SIG-M5 treated with dmso at 0.1 percent for 504 hours (cell line): ENCODE results near the gene PCNT.

Experiments
- DNase-seq: peaks from one replicate; lab custom pipeline; 2025; ENCODE audit not compliant: unreplicated experiment; lab: John Stamatoyannopoulos, UW

PCNT gene

DNA sequence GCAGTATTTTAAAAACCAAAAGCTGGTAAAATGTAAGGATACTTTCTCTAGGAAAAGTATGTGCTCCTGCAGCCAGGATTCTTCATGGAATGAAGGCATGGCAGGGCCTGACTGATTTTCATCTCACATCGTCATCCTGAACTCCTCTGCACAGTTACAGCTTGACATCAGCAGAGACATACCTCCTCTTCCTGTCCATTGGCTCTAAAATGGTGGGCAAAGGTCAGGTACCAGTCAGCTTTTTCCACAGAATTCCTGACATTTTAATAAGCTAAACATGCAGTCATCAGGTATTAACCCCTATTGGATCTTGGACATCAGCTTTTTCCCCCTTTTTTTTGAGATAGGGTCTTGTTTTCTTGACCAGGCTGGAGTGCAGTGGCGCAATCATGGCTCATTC is 5.8 kb downstream of the PCNT start:
- no peak for DNase-seq

DNA sequence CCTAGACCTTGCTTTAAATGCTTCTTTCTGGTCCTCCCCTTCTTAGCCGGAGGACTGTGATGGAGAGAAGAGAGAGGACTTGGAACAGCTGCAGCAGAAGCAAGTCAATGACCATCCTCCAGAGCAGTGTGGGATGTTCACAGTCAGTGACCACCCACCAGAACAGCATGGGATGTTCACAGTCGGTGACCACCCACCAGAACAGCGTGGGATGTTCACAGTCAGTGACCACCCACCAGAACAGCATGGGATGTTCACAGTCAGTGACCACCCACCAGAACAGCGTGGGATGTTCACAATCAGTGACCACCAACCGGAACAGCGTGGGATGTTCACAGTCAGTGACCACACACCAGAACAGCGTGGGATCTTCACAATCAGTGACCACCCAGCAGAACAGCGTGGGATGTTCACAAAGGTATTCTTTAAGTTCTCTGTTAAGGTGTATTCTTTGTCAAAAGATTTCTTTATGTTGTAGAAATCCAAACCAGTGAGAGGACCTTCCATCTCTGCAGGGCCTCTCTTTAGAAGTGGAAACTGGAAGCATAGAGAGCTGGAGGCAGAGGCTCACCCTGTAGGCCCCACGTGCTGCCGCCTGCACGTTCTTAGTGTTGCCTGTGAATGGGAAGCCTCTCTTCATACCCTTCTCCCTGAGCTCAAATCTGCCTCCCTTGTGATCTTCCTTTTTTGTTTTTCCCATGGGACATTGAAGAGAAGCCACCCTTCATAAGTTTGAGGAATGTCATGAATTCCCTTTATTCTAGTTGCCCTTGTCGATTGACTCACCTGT is 10.6 kb downstream of the PCNT start:
- no peak for DNase-seq

DNA sequence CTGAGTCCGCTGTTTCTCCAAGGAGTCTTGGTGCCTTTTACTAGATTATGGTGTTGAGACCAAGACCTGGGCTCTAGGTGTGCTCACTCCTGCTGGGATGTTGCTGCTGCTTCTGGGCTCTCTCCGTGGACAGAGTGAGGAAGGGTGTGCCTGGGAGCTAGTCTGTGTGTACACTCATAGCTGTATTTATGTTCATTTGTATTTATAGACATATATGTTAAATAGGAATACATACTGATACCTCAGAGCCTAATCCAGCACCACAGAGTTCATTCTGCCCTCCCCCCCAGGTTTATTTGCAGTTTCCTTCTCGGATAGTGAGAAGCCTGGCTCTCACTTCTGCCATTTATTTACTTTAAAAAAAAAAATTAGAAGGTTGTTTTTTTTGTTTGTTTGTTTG is 12.6 kb downstream of the PCNT start:
- DNase-seq, result no peak

DNA sequence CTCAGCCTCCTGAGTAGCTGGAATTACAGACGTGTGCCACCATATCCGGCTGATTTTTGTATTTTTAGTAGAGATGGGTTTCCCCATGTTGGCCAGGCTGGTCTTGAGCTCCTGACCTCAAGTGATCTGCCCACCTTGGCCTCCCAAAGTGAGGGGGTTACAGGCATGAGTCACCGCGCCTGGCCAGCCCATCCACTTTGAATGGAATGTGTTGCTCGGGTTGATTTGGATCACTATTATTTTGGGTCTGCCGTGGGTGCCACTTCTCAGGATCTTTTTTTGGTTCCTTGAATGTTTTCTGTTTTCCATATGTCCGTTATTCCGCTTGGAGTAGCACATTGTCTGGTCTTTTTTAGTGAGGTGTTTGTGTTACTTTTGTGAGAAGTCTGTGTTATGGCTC is 17.0 kb downstream of the PCNT start:
- no peak for DNase-seq

DNA sequence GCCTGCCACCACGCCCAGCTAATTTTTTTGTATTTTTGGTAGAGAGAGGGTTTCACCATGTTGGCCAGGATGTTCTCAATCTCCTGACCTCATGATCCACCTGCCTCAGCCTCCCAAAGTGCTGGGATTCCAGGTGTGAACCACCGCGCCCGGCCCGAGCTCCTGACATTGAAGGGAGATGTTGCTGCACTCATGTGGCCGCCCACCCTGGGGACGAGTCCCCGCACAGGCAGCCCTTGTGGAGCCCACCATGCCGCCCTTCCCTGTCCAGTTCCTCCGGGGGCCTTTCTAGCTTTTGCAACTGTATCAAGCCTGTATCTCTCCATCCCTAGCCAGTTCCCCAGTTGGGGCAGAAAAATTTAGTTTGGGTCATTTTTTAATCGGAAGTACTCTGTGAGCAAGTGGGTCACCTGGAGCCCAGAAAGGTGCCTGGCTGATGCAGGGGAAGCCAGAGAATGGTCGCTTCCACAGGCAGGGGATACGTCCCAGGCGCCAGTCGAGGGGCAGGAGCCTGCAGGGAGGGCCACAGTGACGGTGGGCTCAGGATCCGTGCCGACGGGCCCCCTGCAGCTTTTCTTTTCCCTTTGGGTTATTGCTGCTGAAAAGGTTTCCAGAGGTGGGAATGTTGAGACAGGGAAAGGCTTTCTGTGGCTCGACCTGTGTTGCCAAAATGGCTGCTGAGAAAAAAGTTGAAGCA is 20.4 kb downstream of the PCNT start:
- DNase-seq, result no peak

DNA sequence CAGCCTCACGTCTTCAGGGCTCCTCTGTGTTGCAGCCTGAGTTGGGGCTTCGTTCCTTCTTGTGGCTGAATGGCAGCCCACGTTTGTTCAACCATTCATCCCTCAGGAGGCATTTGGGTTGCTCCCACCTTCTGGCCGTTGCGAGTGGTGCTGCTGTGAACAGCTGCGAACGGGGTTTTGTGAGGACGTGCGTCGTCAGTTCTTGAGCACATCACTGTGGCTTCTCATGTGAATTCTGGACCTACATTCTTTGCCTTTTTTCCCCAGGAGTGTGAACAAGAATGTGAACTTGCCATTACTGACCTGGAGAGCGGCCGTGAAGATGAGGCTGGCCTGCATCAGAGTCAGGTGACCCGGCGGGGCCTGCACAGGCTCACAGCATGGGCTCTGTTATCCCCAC is 21.9 kb downstream of the PCNT start:
- DNase-seq, result no peak

DNA sequence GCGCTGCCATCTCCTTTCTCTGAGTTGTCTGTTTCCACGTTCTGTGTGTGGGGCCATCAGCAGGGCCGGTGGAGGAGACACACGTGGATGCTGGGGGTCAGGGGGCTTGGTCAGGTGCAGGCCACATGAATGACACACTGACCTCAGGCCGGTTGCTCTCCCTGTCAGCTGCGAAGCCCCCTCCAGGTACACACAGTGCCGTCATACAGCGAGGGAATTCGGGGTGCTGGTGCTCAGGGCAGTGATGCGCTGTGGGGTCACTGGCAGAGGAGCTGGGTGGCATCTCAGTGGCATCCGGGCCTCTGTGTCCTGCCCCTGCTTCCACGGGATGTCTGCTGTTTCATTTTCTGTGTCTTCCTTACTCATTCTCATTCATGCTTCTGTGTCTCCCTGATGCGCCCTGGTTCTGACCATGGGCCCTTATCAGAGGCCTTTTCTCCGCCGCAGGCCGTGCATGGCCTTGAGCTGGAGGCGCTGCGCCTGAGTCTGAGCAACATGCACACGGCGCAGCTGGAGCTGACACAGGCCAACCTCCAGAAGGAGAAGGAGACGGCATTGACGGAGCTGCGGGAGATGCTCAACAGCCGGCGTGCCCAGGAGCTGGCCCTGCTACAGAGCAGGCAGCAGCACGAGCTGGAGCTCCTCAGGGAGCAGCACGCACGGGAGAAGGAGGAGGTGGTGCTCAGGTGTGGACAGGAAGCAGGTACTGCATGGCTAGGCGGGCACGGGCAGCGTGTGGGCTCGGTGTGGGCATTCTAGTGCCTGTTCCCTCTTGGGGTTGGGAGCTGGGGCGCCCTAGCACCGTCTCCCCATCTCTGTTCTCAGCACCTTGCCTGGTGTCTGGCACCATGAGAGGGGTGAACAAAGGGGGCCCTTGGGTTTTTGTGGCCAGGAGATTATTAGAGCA is 22.6 kb downstream of the PCNT start:
- DNase-seq, result no peak

DNA sequence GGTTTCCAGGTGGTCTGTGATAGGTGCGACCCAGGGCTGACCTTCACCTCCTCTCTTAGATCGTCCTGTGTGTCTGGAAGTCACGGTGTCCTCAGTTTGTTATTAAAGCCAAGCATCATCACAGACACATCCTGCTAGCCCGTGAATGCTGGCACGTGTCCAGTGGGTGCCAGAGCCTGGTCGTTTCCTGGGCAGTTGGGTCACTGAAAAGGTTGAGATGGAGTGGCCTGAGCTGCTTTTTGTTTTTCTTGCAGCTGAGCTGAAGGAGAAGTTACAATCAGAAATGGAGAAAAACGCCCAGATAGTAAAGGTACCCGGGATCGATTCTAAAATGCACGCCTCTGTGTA is 23.2 kb downstream of the PCNT start:
- no peak for DNase-seq

DNA sequence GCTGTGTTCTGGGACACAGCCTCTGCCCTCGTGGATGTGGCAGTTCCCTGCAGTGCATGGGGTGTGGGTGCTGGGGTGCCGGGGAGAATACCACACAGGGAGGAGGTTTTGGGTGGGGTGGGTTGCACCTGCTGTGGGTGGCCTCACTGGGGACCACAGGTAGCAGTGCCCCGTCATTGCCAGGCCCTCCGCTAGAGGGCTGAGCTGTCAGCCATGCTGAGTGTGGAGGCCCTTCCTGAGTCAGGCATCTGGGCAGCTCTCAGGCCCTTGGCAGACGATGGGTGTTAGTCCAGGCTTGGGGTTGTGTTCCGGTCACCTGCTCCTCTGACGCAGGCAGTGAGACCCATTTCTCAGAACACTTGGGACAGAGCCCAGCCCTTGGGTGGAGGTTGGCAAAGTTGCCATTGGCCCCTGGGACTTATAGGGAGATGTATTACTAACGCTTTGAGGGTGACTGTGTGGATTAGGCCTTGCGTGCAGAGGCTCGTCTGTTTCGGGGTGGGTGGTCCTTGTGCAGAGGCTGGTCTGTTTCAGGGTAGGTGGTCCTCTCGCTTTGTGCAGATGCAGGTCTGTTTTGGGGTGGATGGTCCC is 23.9 kb downstream of the PCNT start:
- no peak for DNase-seq

DNA sequence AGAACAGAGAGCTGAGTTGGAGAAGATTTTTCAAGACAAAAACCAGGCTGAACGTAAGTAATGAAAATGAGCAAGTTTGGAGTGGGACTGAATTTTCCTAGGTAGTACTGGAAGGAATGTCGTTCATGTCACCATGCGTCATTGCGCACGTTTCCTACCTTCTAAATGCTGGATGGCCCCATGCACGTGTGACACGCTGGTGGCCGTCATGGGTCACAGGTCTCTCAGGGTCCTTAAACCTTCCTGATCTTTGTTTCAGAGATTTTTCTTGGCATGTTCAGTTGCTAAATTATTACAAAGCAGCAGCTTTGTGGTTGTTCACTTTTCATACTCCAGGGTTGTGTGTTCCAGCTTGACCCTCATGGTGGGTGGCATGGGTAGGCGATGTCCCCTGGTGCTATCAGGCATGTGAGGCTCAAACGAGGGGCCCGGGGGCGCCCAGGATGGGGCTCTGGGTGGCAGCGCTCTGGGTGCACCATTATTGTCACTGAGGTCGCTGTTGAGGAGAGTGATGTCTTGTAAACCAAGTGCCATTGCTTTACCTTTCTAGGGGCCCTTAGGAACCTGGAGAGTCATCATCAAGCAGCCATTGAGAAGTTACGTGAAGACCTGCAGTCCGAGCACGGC is 25.3 kb downstream of the PCNT start:
- DNase-seq, result no peak

DNA sequence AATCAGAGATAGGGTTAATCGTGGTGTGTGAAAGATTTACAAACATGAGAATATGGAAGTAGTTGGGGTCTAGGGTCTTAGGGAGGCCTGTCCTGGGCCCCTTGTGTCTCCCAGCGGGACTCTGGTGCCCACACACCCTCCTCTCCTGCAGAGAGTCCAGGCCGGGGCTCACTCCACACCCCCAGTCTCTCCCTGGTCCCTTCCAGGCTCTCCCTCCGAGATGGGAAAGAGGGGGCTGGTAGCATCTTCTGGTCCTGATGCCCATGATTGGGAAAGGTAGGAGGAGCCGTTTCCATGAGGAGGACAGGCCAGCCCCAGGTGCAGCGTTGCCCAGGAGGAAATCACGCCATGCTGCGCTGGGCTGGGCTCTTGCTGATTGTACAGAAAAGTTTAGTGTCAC is 26.6 kb downstream of the PCNT start:
- no peak for DNase-seq

DNA sequence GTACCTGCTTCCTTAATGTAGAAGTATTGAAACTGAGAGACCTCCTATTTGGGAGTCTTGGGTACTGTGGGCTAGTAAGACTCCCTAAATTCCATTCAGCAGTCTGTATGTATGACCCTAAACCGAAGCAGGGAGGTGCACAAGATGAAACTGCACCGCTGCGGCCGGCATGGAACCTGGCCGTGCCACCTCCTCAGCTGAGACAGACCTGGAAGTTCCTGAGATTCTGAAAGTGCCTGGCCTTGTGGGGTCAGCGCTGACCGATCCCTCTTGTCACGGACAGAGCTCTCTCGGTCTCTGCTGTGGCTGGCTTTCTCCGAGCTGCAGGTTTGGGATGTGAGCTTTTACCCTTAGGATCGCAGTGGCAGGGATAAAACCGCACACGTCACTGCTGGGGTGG is 27.0 kb downstream of the PCNT start:
- DNase-seq, result no peak

DNA sequence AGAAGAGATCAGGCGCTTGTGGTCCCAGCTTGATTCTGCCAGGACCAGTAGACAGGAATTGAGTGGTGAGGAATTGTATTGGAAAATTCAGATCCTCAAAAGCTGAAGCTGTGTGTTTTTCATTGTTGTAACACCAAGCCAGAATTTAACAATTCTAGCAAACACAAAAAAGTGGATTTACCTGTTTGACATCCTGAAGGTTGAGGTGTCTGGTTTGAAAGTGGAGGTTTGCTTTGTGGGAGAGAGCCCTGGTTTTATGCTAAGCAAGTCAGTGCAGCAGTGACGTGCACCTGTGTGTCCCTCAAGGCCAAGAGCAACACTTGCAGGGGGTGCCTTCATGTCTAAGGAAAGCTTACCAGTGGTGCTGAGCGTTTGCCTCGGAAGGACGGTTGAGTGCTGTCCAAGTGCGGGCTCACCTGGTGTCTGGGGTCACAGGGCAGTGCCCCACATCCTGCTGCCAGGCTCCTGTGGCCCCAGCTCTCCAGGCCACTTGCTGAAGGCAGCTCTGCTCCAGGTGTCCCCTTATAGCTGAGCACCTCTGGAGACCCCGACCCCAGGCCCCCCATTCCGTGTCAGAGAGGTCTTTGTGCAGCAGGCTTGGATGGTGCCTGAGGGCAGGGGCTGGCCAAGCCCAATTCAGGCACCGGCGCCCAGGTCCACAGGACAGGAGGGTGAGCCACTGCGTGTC is 27.7 kb downstream of the PCNT start:
- no peak for DNase-seq

DNA sequence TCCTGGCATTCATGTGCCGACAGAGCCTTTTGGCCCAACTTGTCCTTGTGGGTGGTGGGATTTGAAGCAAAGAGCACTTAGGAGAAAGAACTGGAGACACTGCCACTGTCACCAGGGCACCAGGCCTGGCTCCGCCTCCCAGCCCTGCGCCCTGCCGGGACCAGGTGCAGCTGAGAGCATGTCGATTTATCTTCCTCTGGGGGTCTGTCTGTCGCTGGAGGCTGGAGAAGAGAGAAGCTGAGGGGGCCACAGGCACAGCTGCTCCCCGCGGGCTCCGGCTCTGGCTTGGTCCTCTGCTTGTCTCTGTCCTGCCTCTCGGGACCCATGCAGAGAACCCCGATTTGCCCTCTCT is 28.2 kb downstream of the PCNT start:
- no peak for DNase-seq

DNA sequence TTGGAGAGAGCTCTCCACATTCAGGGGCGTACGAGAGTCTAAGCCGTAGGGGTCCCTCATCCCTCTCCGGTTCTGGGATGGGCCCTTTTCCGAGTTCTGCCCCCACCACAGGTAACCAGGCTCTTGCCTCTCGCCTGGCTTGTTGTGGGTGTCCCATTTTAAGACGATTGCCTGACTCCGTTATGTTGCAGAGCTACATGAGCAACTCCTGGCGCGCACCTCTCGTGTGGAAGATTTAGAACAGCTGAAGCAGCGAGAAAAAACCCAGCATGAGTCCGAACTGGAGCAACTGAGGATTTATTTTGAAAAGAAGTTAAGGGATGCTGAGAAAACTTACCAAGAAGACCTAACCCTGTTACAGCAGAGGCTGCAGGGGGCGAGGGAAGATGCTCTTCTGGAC is 29.0 kb downstream of the PCNT start:
- no peak for DNase-seq

DNA sequence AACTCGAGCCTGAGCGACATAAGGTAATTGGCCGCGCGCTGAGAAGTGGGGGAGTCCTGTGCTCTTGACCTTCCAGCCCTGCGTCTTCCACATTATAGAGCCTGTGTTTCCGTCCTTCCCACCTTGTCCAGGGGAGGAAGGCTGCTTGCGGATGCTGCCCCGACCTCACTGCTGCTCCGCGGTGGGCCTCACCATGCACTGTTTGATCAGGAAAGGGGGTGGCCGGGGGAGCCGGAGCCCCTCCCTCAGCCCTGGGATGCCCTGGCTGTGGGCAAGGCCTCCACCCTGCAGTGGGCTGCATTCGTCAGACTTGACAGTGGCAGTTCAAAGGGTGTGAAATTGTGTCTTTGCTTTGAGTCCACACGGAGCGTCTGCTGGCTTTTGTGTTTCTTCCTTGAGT is 30.1 kb downstream of the PCNT start:
- no peak for DNase-seq

DNA sequence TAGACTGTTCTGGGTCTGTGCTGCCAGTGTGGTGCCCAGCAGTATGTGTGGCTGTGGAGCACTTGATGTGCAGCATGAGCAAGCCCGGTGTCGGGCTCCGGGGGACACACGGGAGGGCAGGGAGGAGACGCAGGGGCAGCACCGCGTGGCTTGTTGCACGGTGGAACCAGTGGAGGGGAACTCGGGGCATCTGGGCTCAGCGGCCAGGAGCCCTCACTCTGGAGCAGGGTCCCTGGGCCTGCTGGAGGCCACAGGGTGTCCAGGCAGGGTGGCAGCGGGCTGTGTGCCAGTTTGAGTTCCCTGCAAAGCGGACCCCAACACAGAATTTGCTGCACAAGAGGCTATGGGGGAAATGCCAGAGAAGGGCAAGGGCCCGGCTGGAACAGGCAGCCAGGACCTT is 30.6 kb downstream of the PCNT start:
- no peak for DNase-seq

DNA sequence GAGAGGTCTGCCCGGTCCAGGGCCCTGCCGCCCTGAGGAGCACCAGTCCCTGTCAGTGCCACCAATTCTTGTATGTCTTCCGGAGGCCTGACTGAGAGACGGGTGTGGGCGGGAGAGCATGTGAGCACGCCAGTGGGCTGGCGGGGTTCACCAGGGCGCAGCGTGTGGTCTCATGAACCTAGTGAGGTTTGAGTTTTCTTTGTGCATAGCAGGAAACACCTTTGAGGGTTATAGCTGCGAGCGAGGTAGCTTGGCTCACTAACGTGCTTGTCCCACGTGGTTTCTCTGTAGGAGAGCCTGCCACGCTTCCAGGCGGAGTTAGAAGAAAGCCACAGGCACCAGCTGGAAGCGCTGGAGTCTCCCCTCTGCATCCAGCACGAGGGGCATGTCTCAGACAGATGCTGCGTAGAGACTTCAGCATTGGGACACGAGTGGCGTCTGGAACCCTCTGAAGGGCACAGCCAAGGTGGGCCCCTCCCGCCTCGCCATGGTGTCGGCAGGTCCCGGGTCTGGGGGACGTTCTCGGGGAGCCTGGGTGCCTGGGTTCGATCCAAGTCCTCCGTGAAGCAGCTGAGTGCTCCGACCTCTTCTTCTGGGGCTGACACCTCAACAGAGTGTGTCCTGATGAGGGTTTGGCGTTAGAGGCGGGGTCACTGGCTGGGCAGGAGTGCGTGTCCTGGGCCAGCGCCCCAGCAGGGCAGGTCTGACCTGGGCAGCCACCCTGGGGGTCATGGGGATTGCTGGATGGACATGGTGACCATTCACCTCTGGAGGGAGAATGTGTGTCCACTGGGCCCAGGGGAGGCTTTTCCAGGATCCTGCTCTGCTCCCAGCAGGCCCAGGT is 31.4 kb downstream of the PCNT start:
- DNase-seq, result no peak

DNA sequence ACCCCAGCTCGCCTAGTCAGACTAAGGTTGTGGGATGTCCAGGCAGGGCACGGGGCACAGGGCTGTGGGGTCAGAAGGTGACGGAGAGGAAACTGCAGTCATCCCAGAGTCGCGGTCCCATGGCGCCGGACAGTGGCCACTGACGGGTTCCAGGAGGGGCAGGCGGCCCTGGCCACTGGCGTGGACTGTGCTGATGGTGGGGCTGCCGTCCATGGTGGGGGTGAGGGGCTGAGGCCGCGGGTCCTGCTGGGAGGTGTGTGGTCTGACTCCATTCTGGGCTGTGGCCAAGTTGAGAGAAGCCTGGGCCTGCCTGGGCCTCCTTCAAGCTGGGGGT is 32.0 kb downstream of the PCNT start:
- DNase-seq, result no peak
